Hepatocyte (in vitro differentiated cells): Measurements from ENCODE around the gene PRX.

Experiments
- CTCF ChIP-seq: fragments of 200-600 bp; sonication (generic); IDR thresholded peaks from 2 replicates; pipeline ENCODE4 v1.5.1; 2016; ENCODE audit warnings: antibody characterized with exemption, mild to moderate bottlenecking; ENCODE audit not compliant: poor library complexity
- EZH2phosphoT487 ChIP-seq: fragments of 200-600 bp; sonication (generic); IDR thresholded peaks from one replicate; pipeline ENCODE4 v1.6.1; 2018; ENCODE audit warnings: antibody characterized with exemption, mild to moderate bottlenecking, low read depth, moderate library complexity; ENCODE audit not compliant: unreplicated experiment, severe bottlenecking

GRCh38 chr19:40394816-40395210, 18.4 kb downstream of the PRX start:
- TF ChIP-seq CTCF (no peak), EZH2phosphoT487 (no peak)
